Upper lobe of left lung (tissue), 4 donors: ENCODE results near the gene PLCB4.

Experiments used
- EP300 ChIP-seq, 4 donors: sonication (generic); formaldehyde crosslinking; IDR thresholded peaks; one replicate each; pipeline ENCODE4 v1.5.1; 2017; ENCODE audit warnings: antibody characterized with exemption in 4 of 4, control low read depth in 2 of 4
- POLR2A ChIP-seq, 4 donors: fragments of 450-650 bp; IDR thresholded peaks; one replicate each; pipeline ENCODE4 v1.5.1; 2016 to 2017; ENCODE audit warnings: antibody characterized with exemption in 4 of 4, mild to moderate bottlenecking in 2 of 4
- POLR2AphosphoS5 ChIP-seq, 2 donors: sonication (generic); formaldehyde crosslinking; IDR thresholded peaks; one replicate each; pipeline ENCODE4 v1.5.1; 2017; ENCODE audit warnings: antibody characterized with exemption in 2 of 2
- TF ChIP-seq, protein P1 (sequence below), 6 experiments: fragments of 450-650 bp in 4 of 6; fragments of 200-600 bp in 2 of 6; sonication (generic) in 2 of 6; IDR thresholded peaks; one replicate each; pipeline ENCODE4 v1.5.1; 2016 to 2019; ENCODE audit warnings: antibody characterized with exemption in 6 of 6

DNA sequence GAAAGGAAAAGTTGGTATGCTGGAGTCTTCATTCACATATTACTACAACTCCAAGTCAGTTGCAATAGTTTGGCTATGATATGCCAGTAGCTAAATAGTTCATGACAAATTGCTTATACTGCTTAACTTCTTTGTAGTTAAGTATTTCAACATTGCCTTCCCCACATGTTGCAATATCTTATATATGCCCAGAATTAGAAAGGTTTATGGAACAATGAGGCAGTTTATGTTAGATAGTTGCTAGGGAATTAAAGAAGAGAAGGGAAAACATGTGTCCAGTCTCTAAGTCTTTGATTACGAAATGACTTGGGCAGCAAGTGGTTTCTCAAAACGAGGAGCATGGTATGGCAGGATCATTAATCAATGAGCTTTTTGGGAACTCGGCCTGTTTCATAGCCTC, 145.8 kb downstream of the PLCB4 start:
- TF ChIP-seq, protein P1, sequence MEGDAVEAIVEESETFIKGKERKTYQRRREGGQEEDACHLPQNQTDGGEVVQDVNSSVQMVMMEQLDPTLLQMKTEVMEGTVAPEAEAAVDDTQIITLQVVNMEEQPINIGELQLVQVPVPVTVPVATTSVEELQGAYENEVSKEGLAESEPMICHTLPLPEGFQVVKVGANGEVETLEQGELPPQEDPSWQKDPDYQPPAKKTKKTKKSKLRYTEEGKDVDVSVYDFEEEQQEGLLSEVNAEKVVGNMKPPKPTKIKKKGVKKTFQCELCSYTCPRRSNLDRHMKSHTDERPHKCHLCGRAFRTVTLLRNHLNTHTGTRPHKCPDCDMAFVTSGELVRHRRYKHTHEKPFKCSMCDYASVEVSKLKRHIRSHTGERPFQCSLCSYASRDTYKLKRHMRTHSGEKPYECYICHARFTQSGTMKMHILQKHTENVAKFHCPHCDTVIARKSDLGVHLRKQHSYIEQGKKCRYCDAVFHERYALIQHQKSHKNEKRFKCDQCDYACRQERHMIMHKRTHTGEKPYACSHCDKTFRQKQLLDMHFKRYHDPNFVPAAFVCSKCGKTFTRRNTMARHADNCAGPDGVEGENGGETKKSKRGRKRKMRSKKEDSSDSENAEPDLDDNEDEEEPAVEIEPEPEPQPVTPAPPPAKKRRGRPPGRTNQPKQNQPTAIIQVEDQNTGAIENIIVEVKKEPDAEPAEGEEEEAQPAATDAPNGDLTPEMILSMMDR (IDR thresholded peaks at IDR 0.05): no peak
- TF ChIP-seq POLR2A (IDR thresholded peaks at IDR 0.05) (no peak), POLR2AphosphoS5 (IDR thresholded peaks at IDR 0.05) (peak in 1 of 2 donors; percentile 44), EP300 (IDR thresholded peaks at IDR 0.05) (no peak)
